Vagina (tissue), 2 donors: ENCODE measurements around the gene PMEPA1.

ENCODE experiments used
- CTCF ChIP-seq, 3 experiments: fragments of 450-650 bp in 2 of 3; fragments of 200-600 bp in 1 of 3; sonication (generic) in 1 of 3; IDR thresholded peaks; one replicate each; pipeline ENCODE4 v1.5.1; 2017 to 2019; ENCODE audit warnings: antibody characterized with exemption in 3 of 3, mild to moderate bottlenecking in 2 of 3, moderate library complexity in 2 of 3
- POLR2A ChIP-seq, 2 donors: fragments of 450-650 bp; IDR thresholded peaks; one replicate each; pipeline ENCODE4 v1.6.1; 2017; ENCODE audit warnings: antibody characterized with exemption in 2 of 2, mild to moderate bottlenecking in 2 of 2, moderate library complexity in 2 of 2

- TF ChIP-seq POLR2A (IDR thresholded peaks at IDR 0.05) (no peak), CTCF (IDR thresholded peaks at IDR 0.05) (no peak)
These were observed 48.7 kb downstream of the PMEPA1 start for GRCh38 chr20:57660922-57661745.
